Neuronal stem cell (in vitro differentiated cells): Measurements from ENCODE around the gene KIF26A.

Experiments
- DNase-seq: peaks from one replicate; pipeline ENCODE4 v3.0.0-alpha.2; 2013; ENCODE audit warnings: low spot score
- H2AFZ ChIP-seq: one replicate; pipeline ENCODE4 v1.6.1; 2013; ENCODE audit warnings: mild to moderate bottlenecking, low read length, inconsistent platforms
- H2AK5ac ChIP-seq: 2 replicates; pipeline ENCODE4 v1.6.1; 2013; ENCODE audit warnings: low read depth, mild to moderate bottlenecking, inconsistent platforms, low read length, moderate library complexity, mixed read lengths
- H2BK120ac ChIP-seq: 2 replicates; pipeline ENCODE4 v1.6.1; 2013; ENCODE audit warnings: low read depth, mild to moderate bottlenecking, inconsistent platforms, low read length, moderate library complexity, mixed read lengths
- H2BK12ac ChIP-seq: one replicate; pipeline ENCODE4 v1.6.1; 2013; ENCODE audit warnings: low read length, inconsistent platforms
- H2BK15ac ChIP-seq: 2 replicates; pipeline ENCODE4 v1.6.1; 2013; ENCODE audit warnings: mild to moderate bottlenecking, low read length, inconsistent platforms, mixed read lengths
- H2BK5ac ChIP-seq: one replicate; pipeline ENCODE4 v1.6.1; 2013; ENCODE audit warnings: inconsistent platforms, mild to moderate bottlenecking, low read length, moderate library complexity
- H3K14ac ChIP-seq: one replicate; pipeline ENCODE4 v1.6.1; 2013; ENCODE audit warnings: low read length, inconsistent platforms
- H3K18ac ChIP-seq: 2 replicates; pipeline ENCODE4 v1.6.1; 2013; ENCODE audit warnings: low read length, inconsistent platforms
- H3K23ac ChIP-seq: 2 replicates; pipeline ENCODE4 v1.6.1; 2013; ENCODE audit warnings: low read depth, mild to moderate bottlenecking, mixed read lengths, low read length, inconsistent platforms; ENCODE audit not compliant: poor library complexity
- H3K27ac ChIP-seq: replicated peaks from 3 replicates; pipeline ENCODE4 v1.5.1; 2013; ENCODE audit warnings: low read length, inconsistent platforms
- H3K27me3 ChIP-seq, 3 experiments: 2 replicates each; pipeline ENCODE4 v1.6.1; 2013; ENCODE audit warnings: low read length in 3 of 3, mild to moderate bottlenecking in 2 of 3, inconsistent platforms in 1 of 3, low read depth in 1 of 3, mixed read lengths in 1 of 3, moderate library complexity in 1 of 3; ENCODE audit not compliant: control insufficient read depth in 3 of 3, insufficient read depth in 3 of 3
- H3K36me3 ChIP-seq, 2 donors: replicated peaks in 1 of 2; 2 replicates each; pipeline ENCODE4 v1.6.1; 2013; ENCODE audit warnings: low read length in 2 of 2; ENCODE audit not compliant: control insufficient read depth in 2 of 2, insufficient read depth in 2 of 2
- H3K4ac ChIP-seq: 2 replicates; pipeline ENCODE4 v1.6.1; 2013; ENCODE audit warnings: inconsistent platforms, mild to moderate bottlenecking, low read length, moderate library complexity
- H3K4me1 ChIP-seq, 2 donors: 1 replicate in 1 of 2; 2 replicates in 1 of 2; pipeline ENCODE4 v1.6.1; 2013; ENCODE audit warnings: low read length in 2 of 2, low read depth in 1 of 2; ENCODE audit not compliant: control insufficient read depth in 2 of 2, insufficient read depth in 1 of 2
- H3K4me2 ChIP-seq: one replicate; pipeline ENCODE4 v1.6.1; 2013; ENCODE audit warnings: mild to moderate bottlenecking, low read length, inconsistent platforms; ENCODE audit not compliant: insufficient read depth, poor library complexity, severe bottlenecking
- H3K4me3 ChIP-seq, 2 donors: 2 replicates each; pipeline ENCODE4 v1.5.1; 2013; ENCODE audit warnings: low read length in 2 of 2, mild to moderate bottlenecking in 2 of 2, inconsistent platforms in 1 of 2, moderate library complexity in 1 of 2
- H3K79me1 ChIP-seq: one replicate; pipeline ENCODE4 v1.6.1; 2013; ENCODE audit warnings: low read depth, mild to moderate bottlenecking, inconsistent platforms, low read length, moderate library complexity
- H3K9ac ChIP-seq: one replicate; pipeline ENCODE4 v1.6.1; 2013; ENCODE audit warnings: mild to moderate bottlenecking, low read depth, low read length, inconsistent platforms; ENCODE audit not compliant: poor library complexity
- H3K9me3 ChIP-seq, 2 donors: replicated peaks in 1 of 2; 2 replicates each; pipeline versions ENCODE3 to v1.6.1; 2013; ENCODE audit warnings: low read length in 2 of 2, mild to moderate bottlenecking in 2 of 2, inconsistent platforms in 1 of 2, low read depth in 1 of 2, mixed read lengths in 1 of 2, moderate library complexity in 1 of 2; ENCODE audit not compliant: control insufficient read depth in 2 of 2, insufficient read depth in 1 of 2
- H4K8ac ChIP-seq: one replicate; pipeline ENCODE4 v1.6.1; 2013; ENCODE audit warnings: low read depth, mild to moderate bottlenecking, inconsistent platforms, low read length, moderate library complexity
- H4K91ac ChIP-seq: one replicate; pipeline ENCODE4 v1.6.1; 2013; ENCODE audit warnings: low read length, low read depth, mild to moderate bottlenecking, inconsistent platforms; ENCODE audit not compliant: poor library complexity
- WGBS, 2 donors: extraction: QIAGEN DNeasy Blood & Tissue Kit; methylation state at CpG; one replicate each; pipeline ENCODE4 v1.1.7; 2013; ENCODE audit warnings: missing lambda C conversion rate in 2 of 2, mixed read lengths in 1 of 2; ENCODE audit not compliant: insufficient read length in 2 of 2, insufficient replicate concordance in 1 of 2; ENCODE audit errors: extremely low coverage in 2 of 2; 5-methylcytosine and 5-hydroxymethylcytosine counted together

Gene KIF26A

GRCh38 chr14:104163541-104163940, 25.2 kb downstream of the KIF26A start:
- Histone ChIP-seq H2BK5ac (no peak overlapping the region), H2BK15ac (no peak overlapping the region), H3K27me3 (no peaks in the 10 kb centered on the region), H3K27ac (no peak overlapping the region), H4K91ac (no peak overlapping the region), H3K4me2 (no peak overlapping the region), H3K4me3 (no peak overlapping the region), H2AFZ (no peak overlapping the region), H2BK120ac (no peak overlapping the region), H2BK12ac (no peak overlapping the region), H3K36me3 (peaks cover 0 to 2% of the 10 kb centered on the region in 2 donors), H4K8ac (no peak overlapping the region), H3K9me3 (no peaks in the 10 kb centered on the region), H3K4ac (no peak overlapping the region), H3K79me1 (peaks cover 9% of the 10 kb centered on the region), H2AK5ac (no peak overlapping the region), H3K18ac (peak overlapping the region; percentile 0), H3K23ac (peak overlapping the region; percentile 5), H3K9ac (peak overlapping the region; percentile 63), H3K14ac (no peak overlapping the region), H3K4me1 (no peaks in the 10 kb centered on the region)
- DNase-seq: no peak
- no CpG with 5 or more reads among the region's 21 CpGs for WGBS, 2 donors

- Histone ChIP-seq H2BK5ac (no peak overlapping the region), H3K4me3 (no peak overlapping the region), H3K14ac (peak overlapping the region; percentile 56), H2BK15ac (peak overlapping the region; percentile 49), H3K4ac (no peak overlapping the region), H3K4me2 (no peak overlapping the region), H3K27me3 (no peaks in the 10 kb centered on the region), H3K27ac (no peak overlapping the region), H2BK120ac (no peak overlapping the region), H3K18ac (peak overlapping the region; percentile 13), H3K4me1 (peaks cover 2 to 3% of the 10 kb centered on the region in 2 donors), H3K23ac (peak overlapping the region; percentile 68), H3K79me1 (peaks cover 9% of the 10 kb centered on the region), H2AK5ac (no peak overlapping the region), H2AFZ (no peak overlapping the region), H3K9ac (no peak overlapping the region), H3K9me3 (no peaks in the 10 kb centered on the region), H4K8ac (no peak overlapping the region), H4K91ac (no peak overlapping the region), H2BK12ac (no peak overlapping the region), H3K36me3 (peaks cover 0 to 2% of the 10 kb centered on the region in 2 donors)
- no CpG with 5 or more reads among the region's 23 CpGs for whole genome bisulfite sequencing, 2 donors
- no peak for DNase-seq
These were observed 25.7 kb downstream of the KIF26A start for GRCh38 chr14:104164041-104164440.

- Histone ChIP-seq H3K9me3 (no peaks in the 10 kb centered on the region), H3K4me2 (no peak overlapping the region), H2BK12ac (no peak overlapping the region), H3K27me3 (no peaks in the 10 kb centered on the region), H2BK120ac (no peak overlapping the region), H4K8ac (no peak overlapping the region), H3K27ac (no peak overlapping the region), H3K14ac (no peak overlapping the region), H3K9ac (no peak overlapping the region), H3K23ac (peak overlapping the region; percentile 68), H3K36me3 (peaks cover 0 to 2% of the 10 kb centered on the region in 2 donors), H3K4me3 (no peak overlapping the region), H2AK5ac (no peak overlapping the region), H2BK15ac (peak overlapping the region; percentile 49), H2BK5ac (no peak overlapping the region), H2AFZ (no peak overlapping the region), H3K18ac (no peak overlapping the region), H4K91ac (no peak overlapping the region), H3K79me1 (peaks cover 9% of the 10 kb centered on the region), H3K4ac (no peak overlapping the region), H3K4me1 (peaks cover 5 to 8% of the 10 kb centered on the region in 2 donors)
- no peak for DNase-seq
- WGBS, 2 donors: no CpG with 5 or more reads among the region's 9 CpGs
These were observed 26.1 kb downstream of the KIF26A start for GRCh38 chr14:104164512-104164911.

DNA sequence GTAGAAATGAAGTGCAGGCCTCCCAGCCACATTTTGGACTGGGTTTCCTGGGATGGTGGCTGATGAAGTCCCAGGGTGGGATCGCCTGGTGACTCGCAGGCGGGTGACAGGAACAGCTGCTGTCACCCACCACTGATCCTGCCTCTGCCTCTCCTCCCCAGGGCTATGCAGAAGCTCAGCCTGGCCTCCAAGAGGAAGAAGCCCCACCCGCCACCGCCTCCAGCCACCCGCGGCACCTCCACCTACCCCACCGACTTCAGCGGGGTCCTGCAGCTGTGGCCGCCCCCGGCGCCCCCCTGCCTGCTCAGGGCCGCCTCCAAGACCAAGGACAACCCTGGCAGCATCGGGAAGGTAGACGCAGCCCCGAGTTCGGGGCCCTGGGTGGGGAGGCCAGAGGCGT, 28.3 kb downstream of the KIF26A start:
- Histone ChIP-seq H2BK120ac (no peak overlapping the region), H3K27me3 (no peaks in the 10 kb centered on the region), H2BK15ac (no peak overlapping the region), H3K4me2 (no peak overlapping the region), H3K4ac (no peak overlapping the region), H3K4me1 (peaks cover 19 to 21% of the 10 kb centered on the region in 2 donors), H3K23ac (no peak overlapping the region), H4K8ac (no peak overlapping the region), H2BK12ac (no peak overlapping the region), H2AK5ac (peak overlapping the region; percentile 63), H3K14ac (peak overlapping the region; percentile 94), H3K18ac (peak overlapping the region; percentile 22), H3K79me1 (peaks cover 8% of the 10 kb centered on the region), H2AFZ (no peak overlapping the region), H3K36me3 (peaks cover 0 to 2% of the 10 kb centered on the region in 2 donors), H3K4me3 (no peak overlapping the region), H4K91ac (no peak overlapping the region), H3K9ac (peak overlapping the region; percentile 16), H3K9me3 (no peaks in the 10 kb centered on the region), H3K27ac (no peak overlapping the region), H2BK5ac (peak overlapping the region; percentile 53)
- no peak for DNase-seq
- no CpG with 5 or more reads among the region's 18 CpGs for WGBS, 2 donors
